Peyer's patch (tissue), 4 donors: Measurements from ENCODE around the gene CHRM1. TPM values are rescaled to one million over a fixed set of nuclear protein-coding genes. Genes with fewer than 3 reads are reported as not detected.

Experiments
- DNase-seq, 3 donors: peaks; one replicate each; pipeline ENCODE4 v3.0.0-alpha.2; 2017 to 2019
- H3K27ac ChIP-seq, 4 donors: fragments of 200-600 bp; sonication (generic); one replicate each; pipeline ENCODE4 v1.5.1; 2016 to 2019
- H3K27me3 ChIP-seq, 2 donors: fragments of 200-600 bp; sonication (generic); one replicate each; pipeline ENCODE4 v1.5.1; 2019
- H3K36me3 ChIP-seq, 3 donors: fragments of 200-600 bp; sonication (generic); one replicate each; pipeline ENCODE4 v1.5.1; 2016 to 2019
- H3K4me1 ChIP-seq, 4 donors: fragments of 200-600 bp; sonication (generic); one replicate each; pipeline ENCODE4 v1.5.1; 2016 to 2019
- H3K4me3 ChIP-seq, 4 donors: fragments of 200-600 bp; sonication (generic); 1 replicate in 3 of 4; 2 replicates in 1 of 4; pipeline ENCODE4 v1.5.1; 2016 to 2019; ENCODE audit warnings: mild to moderate bottlenecking in 1 of 4
- H3K9me3 ChIP-seq, 4 donors: fragments of 200-600 bp; sonication (generic); one replicate each; pipeline ENCODE4 v1.5.1; 2016 to 2019; ENCODE audit warnings: mild to moderate bottlenecking in 1 of 4
- POLR2A ChIP-seq, 2 donors: fragments of 450-650 bp; IDR thresholded peaks; one replicate each; pipeline ENCODE4 v1.5.1; 2017; ENCODE audit warnings: antibody characterized with exemption in 2 of 2, mild to moderate bottlenecking in 2 of 2, moderate library complexity in 2 of 2
- total RNA-seq, 4 donors: library from RNA; depleted of rRNA; stranded (reverse); fragments of >200 nt; gene quantifications; one replicate each; pipeline ENCODE4 v1.1.0, GENCODE V29; 2016
- TF ChIP-seq, protein P1 (sequence below), 6 experiments: fragments of 450-650 bp in 4 of 6; fragments of 200-600 bp in 2 of 6; sonication (generic) in 1 of 6; IDR thresholded peaks; one replicate each; pipeline ENCODE4 v1.5.1; 2017 to 2019; ENCODE audit warnings: antibody characterized with exemption in 6 of 6, mild to moderate bottlenecking in 3 of 6, moderate library complexity in 1 of 6

The CHRM1 gene
- total RNA-seq, 4 donors from 2014 or later, result 0.54 to 0.76 TPM; not detected in 2

DNA sequence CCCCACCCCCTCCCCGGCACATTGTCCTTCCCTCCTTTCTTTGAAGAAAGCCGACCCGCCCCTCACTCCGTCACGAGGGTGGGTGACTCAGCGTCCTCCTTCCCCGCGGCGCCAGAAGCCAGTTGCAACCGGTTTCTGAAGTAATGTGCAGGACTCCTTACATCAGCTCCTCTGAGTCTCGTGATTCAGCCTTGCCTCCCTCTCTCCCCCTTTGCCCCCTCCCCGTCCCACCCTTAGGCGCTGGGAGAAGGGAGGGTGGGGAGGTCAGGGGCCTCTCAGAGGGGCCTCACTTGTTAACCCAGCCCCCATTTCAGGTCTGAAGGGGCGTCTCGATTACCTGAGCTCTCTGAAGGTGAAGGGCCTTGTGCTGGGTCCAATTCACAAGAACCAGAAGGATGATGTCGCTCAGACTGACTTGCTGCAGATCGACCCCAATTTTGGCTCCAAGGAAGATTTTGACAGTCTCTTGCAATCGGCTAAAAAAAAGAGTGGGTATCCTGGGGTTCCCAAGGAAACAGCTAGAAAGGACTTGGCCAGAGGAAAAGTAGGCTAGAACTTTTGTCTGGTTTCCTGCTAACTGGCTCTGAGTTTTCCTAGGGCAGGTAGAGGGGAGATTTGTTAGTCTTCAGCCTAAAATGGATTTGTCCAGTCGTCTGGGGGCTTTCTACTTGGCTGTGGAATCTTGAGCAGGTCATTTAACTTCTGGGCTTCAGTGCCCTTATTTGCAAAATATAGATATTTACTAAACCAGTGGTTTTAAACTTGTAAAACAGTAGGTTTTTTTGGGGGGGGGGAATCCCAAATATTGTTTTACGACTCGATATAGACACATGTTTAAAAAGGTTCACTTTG is 39.4 kb downstream of the CHRM1 start:
- Histone ChIP-seq H3K4me3 (peak overlapping the region; percentile 80 to 97 (median 90)), H3K36me3 (peaks cover 0 to 43% (median 0%) of the 10 kb centered on the region in 3 donors), H3K4me1 (peaks cover 0 to 51% (median 15%) of the 10 kb centered on the region in 4 donors), H3K9me3 (no peaks in the 10 kb centered on the region), H3K27me3 (no peaks in the 10 kb centered on the region), H3K27ac (peak overlapping the region; percentile 97 to 99 (median 97))
- DNase-seq, result peak; percentile 87 to 96 (median 93)
- TF ChIP-seq POLR2A (IDR thresholded peaks at IDR 0.05), result peak in 1 of 2 donors; percentile 62
- TF ChIP-seq, protein P1, sequence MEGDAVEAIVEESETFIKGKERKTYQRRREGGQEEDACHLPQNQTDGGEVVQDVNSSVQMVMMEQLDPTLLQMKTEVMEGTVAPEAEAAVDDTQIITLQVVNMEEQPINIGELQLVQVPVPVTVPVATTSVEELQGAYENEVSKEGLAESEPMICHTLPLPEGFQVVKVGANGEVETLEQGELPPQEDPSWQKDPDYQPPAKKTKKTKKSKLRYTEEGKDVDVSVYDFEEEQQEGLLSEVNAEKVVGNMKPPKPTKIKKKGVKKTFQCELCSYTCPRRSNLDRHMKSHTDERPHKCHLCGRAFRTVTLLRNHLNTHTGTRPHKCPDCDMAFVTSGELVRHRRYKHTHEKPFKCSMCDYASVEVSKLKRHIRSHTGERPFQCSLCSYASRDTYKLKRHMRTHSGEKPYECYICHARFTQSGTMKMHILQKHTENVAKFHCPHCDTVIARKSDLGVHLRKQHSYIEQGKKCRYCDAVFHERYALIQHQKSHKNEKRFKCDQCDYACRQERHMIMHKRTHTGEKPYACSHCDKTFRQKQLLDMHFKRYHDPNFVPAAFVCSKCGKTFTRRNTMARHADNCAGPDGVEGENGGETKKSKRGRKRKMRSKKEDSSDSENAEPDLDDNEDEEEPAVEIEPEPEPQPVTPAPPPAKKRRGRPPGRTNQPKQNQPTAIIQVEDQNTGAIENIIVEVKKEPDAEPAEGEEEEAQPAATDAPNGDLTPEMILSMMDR (IDR thresholded peaks at IDR 0.05), result no peak

DNA sequence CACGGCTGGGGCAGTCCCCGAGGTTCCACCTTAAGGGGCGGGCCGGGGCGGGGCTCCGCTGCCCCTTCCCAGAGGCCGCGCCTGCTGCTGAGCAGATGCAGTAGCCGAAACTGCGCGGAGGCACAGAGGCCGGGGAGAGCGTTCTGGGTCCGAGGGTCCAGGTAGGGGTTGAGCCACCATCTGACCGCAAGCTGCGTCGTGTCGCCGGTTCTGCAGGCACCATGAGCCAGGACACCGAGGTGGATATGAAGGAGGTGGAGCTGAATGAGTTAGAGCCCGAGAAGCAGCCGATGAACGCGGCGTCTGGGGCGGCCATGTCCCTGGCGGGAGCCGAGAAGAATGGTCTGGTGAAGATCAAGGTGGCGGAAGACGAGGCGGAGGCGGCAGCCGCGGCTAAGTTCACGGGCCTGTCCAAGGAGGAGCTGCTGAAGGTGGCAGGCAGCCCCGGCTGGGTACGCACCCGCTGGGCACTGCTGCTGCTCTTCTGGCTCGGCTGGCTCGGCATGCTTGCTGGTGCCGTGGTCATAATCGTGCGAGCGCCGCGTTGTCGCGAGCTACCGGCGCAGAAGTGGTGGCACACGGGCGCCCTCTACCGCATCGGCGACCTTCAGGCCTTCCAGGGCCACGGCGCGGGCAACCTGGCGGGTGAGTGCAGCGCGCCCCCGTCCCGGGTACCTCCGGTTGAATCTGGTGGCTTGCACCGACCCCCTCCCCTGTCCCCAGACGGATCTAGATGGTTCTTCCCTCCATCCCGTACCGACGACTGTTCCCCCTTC is 40.2 kb downstream of the CHRM1 start, which contains the start of gene SLC3A2:
SLC3A2 (plus strand) TSS at position 94 of the 776 bp plus-strand sequence; CDS start at position 222, 128 bp downstream.
- peak; percentile 97 to 99 for TF ChIP-seq POLR2A (IDR thresholded peaks at IDR 0.05)
- TF ChIP-seq, protein P1 (IDR thresholded peaks at IDR 0.05), result peak; percentile 54 to 80 (median 69)
- Histone ChIP-seq H3K9me3 (no peaks in the 10 kb centered on the region), H3K27me3 (no peaks in the 10 kb centered on the region), H3K36me3 (peaks cover 0 to 35% (median 0%) of the 10 kb centered on the region in 3 donors), H3K4me3 (peak within 1 kb of the TSS; percentile 80 to 97 (median 90)), H3K27ac (peak within 1 kb of the TSS; percentile 97 to 99 (median 97)), H3K4me1 (peaks cover 0 to 50% (median 15%) of the 10 kb centered on the region in 4 donors)
- DNase-seq, result peak; percentile 94 to 96 (median 94)

DNA sequence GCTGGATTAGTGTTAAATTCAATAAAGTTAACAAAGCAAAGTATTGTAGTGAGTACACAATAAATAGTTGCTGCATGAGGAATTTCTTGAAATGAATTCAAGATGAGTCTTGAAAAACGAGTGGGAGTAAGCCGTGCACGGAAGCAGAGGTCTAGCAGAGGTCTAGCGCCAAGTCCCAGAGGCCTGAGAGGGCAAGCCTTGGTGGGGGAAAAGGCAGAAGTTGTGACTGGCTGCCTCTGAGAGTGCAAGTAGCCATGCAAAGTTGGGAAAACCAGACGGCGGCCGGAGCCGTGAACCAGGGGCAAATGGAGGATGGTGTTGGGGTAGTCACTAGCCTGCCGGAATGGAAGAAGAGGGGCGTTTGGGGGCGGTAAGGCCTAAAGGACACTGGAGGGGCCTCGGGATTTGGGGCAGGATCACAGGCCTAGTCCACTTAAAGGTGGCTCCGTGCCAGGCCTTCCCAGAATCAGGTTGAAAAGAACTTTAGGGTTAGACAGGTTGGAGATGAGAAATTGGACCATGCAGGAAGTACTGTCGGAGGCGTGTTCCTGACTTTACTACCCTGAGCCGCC is 40.8 kb downstream of the CHRM1 start:
- Histone ChIP-seq H3K27me3 (no peaks in the 10 kb centered on the region), H3K36me3 (peaks cover 0 to 28% (median 0%) of the 10 kb centered on the region in 3 donors), H3K4me3 (peak overlapping the region; percentile 80 to 97 (median 90)), H3K27ac (peak overlapping the region; percentile 97 to 99 (median 97)), H3K4me1 (peaks cover 0 to 48% (median 15%) of the 10 kb centered on the region in 4 donors), H3K9me3 (no peaks in the 10 kb centered on the region)
- peak in 1 of 3 donors; percentile 37 for DNase-seq
- TF ChIP-seq POLR2A (IDR thresholded peaks at IDR 0.05), result no peak

DNA sequence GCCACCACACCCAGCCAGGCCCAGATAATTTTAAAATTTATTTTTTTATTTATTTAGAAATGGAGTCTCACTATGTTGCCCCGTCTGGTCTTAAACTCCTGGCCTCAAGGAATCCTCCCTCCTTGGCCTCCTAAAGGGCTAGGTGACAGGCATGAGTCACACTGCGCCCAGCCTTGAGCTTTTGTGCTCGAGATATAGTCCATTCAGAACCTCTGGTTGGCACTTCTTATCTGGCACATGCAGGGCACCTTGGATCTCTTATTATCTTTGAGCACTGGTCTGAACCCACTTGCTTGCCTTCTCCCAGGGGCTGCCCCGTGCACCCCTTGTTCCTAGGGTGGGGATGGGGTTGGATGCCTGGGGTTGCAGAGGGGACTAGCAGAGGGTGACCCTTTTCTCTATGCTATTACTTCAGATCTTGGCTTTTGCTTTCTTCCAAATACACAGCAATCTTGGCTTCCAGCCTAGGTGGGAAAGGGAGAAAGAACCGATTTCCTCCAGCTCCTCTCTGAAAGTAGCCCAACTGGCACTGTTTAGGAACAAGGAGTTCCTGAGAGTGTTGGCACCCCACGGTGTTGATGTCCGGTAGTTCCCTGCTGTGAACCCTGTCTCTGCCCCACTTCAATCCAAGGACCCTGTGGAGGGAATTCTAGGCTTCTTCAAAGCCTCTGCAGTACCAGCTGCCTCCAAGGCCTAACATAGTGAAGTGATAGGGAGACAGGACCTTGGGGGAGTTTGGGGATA is 41.8 kb downstream of the CHRM1 start:
- no peak for DNase-seq
- H3K9me3 ChIP-seq, result no peaks in the 10 kb centered on the region
- H3K4me3 ChIP-seq, result no peak overlapping the region

DNA sequence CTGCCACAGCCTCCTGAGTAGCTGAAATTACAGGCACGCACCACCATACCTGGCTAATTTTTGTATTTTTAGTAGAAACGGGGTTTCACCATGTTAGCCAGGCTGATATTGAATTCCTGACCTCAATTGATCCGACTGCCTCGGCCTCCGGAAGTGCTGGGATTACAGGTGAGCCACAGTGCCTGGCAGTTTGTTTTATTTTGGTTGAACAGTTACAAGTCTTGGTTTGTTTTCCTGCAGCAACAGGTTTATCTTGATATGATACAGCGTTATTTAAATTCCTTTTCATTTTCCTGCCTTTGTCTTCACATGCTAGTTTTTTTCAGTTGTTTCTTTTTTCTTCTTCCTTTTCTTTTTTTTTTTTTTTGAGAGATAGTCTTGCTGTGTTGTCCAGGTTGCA is 44.5 kb downstream of the CHRM1 start:
- Histone ChIP-seq H3K9me3 (no peaks in the 10 kb centered on the region), H3K4me1 (peaks cover 0 to 17% (median 4%) of the 10 kb centered on the region in 4 donors), H3K27me3 (no peaks in the 10 kb centered on the region), H3K36me3 (no peaks in the 10 kb centered on the region), H3K4me3 (no peak overlapping the region), H3K27ac (no peak overlapping the region)
- no peak for DNase-seq
- TF ChIP-seq POLR2A (IDR thresholded peaks at IDR 0.05), result no peak
- TF ChIP-seq, protein P1 (IDR thresholded peaks at IDR 0.05), result no peak

More for the DNA sequence above, 41.8 kb downstream of the CHRM1 start:
- H3K27me3 ChIP-seq, result no peaks in the 10 kb centered on the region
- TF ChIP-seq, protein P1 (IDR thresholded peaks at IDR 0.05), result no peak
- TF ChIP-seq POLR2A (IDR thresholded peaks at IDR 0.05), result no peak
- H3K27ac ChIP-seq, result peak overlapping the region; percentile 97 to 99 (median 97)
- peaks cover 0 to 40% (median 15%) of the 10 kb centered on the region in 4 donors for H3K4me1 ChIP-seq
- peaks cover 0 to 19% (median 0%) of the 10 kb centered on the region in 3 donors for H3K36me3 ChIP-seq
